ENCODE results near the gene ACTR5. TPM values are rescaled to one million over a fixed set of nuclear protein-coding genes. Genes with fewer than 3 reads are reported as not detected.

The ACTR5 gene
- total RNA-seq, 1 experiment from 2014 or later, result 22.0 TPM

DNA sequence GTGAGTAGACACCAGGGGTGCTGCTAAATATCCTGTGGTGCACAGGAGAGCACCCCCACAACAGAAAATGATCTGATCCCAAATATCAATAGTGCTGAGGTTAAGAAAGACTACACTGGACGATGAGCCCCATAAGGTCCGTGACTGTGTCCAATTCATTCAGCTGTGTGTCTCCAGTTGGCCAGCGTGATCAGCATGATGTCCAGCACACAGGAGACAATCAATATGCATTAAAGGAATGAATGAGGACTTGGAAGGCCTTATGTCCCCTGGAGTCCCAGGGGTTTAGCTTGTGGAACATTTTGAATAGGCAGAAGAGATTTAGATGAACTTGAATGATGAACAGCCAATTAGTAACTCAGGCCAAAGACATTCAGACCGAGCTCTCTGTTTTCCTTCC lies 63.5 kb downstream of the ACTR5 start:
- POLR2A ChIA-PET, result no interaction called here
- Histone ChIP-seq H3K9me3 (ENCODE audit: control insufficient read depth in 1 of 2, insufficient read depth in 1 of 2, low read depth in 1 of 2, low read length in 2 of 2) (no peaks in the 10 kb centered on the region), H3K4me1 (ENCODE audit: control insufficient read depth in 1 of 2, insufficient read depth in 2 of 2, low read length in 2 of 2) (no peaks in the 10 kb centered on the region), H3K9me2 (ENCODE audit: insufficient read depth) (no peaks in the 10 kb centered on the region), H2AFZ (ENCODE audit: low read depth, low read length, poor library complexity, severe bottlenecking) (no peak overlapping the region), H3K27me3 (ENCODE audit: insufficient read depth, low read length) (peaks cover 4% of the 10 kb centered on the region; the same call in 1 of the 2 replicates), H3K36me3 (ENCODE audit: control insufficient read depth in 1 of 2, insufficient read depth in 2 of 2, low read length in 2 of 2) (no peaks in the 10 kb centered on the region), H4K20me1 (ENCODE audit: insufficient read depth) (no peaks in the 10 kb centered on the region), H3K9ac (ENCODE audit: low read length) (no peak overlapping the region), H3K4me3 (replicated peaks in 1 of 2; ENCODE audit: low read depth in 1 of 2, low read length in 2 of 2) (no peak overlapping the region), H3K27ac (ENCODE audit: low read depth, low read length) (no peak overlapping the region), H3K4me2 (ENCODE audit: low read length) (no peak overlapping the region), H3K79me2 (ENCODE audit: insufficient read depth, low read length) (no peaks in the 10 kb centered on the region)
- BruUV-seq (replicated peaks), result no TSS peak
- RAD21 ChIA-PET (ENCODE audit: low non-redundant PET in 1 of 2, low total read pairs in 2 of 2, uncharacterized antibody in 2 of 2, unreplicated experiment in 2 of 2), result no interaction called here
- TF ChIP-seq, protein P1, sequence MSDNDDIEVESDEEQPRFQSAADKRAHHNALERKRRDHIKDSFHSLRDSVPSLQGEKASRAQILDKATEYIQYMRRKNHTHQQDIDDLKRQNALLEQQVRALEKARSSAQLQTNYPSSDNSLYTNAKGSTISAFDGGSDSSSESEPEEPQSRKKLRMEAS (IDR thresholded peaks at IDR 0.05), result no peak
- no peak for TF ChIP-seq SIN3A (IDR thresholded peaks at IDR 0.05; ENCODE audit: low read depth)
- TF ChIP-seq SRF (IDR thresholded peaks at IDR 0.05; ENCODE audit: low read depth), result no peak
- TF ChIP-seq, protein P2, sequence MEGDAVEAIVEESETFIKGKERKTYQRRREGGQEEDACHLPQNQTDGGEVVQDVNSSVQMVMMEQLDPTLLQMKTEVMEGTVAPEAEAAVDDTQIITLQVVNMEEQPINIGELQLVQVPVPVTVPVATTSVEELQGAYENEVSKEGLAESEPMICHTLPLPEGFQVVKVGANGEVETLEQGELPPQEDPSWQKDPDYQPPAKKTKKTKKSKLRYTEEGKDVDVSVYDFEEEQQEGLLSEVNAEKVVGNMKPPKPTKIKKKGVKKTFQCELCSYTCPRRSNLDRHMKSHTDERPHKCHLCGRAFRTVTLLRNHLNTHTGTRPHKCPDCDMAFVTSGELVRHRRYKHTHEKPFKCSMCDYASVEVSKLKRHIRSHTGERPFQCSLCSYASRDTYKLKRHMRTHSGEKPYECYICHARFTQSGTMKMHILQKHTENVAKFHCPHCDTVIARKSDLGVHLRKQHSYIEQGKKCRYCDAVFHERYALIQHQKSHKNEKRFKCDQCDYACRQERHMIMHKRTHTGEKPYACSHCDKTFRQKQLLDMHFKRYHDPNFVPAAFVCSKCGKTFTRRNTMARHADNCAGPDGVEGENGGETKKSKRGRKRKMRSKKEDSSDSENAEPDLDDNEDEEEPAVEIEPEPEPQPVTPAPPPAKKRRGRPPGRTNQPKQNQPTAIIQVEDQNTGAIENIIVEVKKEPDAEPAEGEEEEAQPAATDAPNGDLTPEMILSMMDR (IDR thresholded peaks at IDR 0.05 in 2 of 3, conservative IDR thresholded peaks at IDR 0.05 in 1 of 3; ENCODE audit: borderline replicate concordance in 1 of 3, insufficient read depth in 1 of 3, low read depth in 2 of 3, low read length in 2 of 3), result no peak
- no peak for TF ChIP-seq POLR2AphosphoS5 (IDR thresholded peaks at IDR 0.05; ENCODE audit: low read depth, low read length)
- no peak for TF ChIP-seq TCF7L2 (IDR thresholded peaks at IDR 0.05; ENCODE audit: borderline replicate concordance, extremely low read depth, insufficient read depth, insufficient read length)
- TF ChIP-seq, protein P3, sequence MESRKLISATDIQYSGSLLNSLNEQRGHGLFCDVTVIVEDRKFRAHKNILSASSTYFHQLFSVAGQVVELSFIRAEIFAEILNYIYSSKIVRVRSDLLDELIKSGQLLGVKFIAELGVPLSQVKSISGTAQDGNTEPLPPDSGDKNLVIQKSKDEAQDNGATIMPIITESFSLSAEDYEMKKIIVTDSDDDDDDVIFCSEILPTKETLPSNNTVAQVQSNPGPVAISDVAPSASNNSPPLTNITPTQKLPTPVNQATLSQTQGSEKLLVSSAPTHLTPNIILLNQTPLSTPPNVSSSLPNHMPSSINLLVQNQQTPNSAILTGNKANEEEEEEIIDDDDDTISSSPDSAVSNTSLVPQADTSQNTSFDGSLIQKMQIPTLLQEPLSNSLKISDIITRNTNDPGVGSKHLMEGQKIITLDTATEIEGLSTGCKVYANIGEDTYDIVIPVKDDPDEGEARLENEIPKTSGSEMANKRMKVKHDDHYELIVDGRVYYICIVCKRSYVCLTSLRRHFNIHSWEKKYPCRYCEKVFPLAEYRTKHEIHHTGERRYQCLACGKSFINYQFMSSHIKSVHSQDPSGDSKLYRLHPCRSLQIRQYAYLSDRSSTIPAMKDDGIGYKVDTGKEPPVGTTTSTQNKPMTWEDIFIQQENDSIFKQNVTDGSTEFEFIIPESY (IDR thresholded peaks at IDR 0.05; ENCODE audit: extremely low read depth, insufficient replicate concordance, low read length), result no peak
- no peak for TF ChIP-seq JUND (IDR thresholded peaks at IDR 0.05)
- no peak for TF ChIP-seq RAD21 (IDR thresholded peaks at IDR 0.05; ENCODE audit: low read depth)
- TF ChIP-seq ELF1 (IDR thresholded peaks at IDR 0.05; ENCODE audit: borderline replicate concordance, low read depth), result no peak
- no peak for TF ChIP-seq ZFX (IDR thresholded peaks at IDR 0.05)
- TF ChIP-seq, protein P4, sequence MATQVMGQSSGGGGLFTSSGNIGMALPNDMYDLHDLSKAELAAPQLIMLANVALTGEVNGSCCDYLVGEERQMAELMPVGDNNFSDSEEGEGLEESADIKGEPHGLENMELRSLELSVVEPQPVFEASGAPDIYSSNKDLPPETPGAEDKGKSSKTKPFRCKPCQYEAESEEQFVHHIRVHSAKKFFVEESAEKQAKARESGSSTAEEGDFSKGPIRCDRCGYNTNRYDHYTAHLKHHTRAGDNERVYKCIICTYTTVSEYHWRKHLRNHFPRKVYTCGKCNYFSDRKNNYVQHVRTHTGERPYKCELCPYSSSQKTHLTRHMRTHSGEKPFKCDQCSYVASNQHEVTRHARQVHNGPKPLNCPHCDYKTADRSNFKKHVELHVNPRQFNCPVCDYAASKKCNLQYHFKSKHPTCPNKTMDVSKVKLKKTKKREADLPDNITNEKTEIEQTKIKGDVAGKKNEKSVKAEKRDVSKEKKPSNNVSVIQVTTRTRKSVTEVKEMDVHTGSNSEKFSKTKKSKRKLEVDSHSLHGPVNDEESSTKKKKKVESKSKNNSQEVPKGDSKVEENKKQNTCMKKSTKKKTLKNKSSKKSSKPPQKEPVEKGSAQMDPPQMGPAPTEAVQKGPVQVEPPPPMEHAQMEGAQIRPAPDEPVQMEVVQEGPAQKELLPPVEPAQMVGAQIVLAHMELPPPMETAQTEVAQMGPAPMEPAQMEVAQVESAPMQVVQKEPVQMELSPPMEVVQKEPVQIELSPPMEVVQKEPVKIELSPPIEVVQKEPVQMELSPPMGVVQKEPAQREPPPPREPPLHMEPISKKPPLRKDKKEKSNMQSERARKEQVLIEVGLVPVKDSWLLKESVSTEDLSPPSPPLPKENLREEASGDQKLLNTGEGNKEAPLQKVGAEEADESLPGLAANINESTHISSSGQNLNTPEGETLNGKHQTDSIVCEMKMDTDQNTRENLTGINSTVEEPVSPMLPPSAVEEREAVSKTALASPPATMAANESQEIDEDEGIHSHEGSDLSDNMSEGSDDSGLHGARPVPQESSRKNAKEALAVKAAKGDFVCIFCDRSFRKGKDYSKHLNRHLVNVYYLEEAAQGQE (IDR thresholded peaks at IDR 0.05; ENCODE audit: low read depth), result no peak
- TF ChIP-seq, protein P5, sequence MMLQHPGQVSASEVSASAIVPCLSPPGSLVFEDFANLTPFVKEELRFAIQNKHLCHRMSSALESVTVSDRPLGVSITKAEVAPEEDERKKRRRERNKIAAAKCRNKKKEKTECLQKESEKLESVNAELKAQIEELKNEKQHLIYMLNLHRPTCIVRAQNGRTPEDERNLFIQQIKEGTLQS (IDR thresholded peaks at IDR 0.05), result no peak
- CTCF ChIA-PET, result no interaction called here
- intact Hi-C loops (cut with micrococcal nuclease), result no loop called here
- no peak for DNase-seq (ENCODE audit: low read depth, low spot score)
- no peak for ATAC-seq

Data from HCT116 (cell line).